ENCODE measurements around the gene TRIM34. TPM values are rescaled to one million over a fixed set of nuclear protein-coding genes. Genes with fewer than 3 reads are reported as not detected.
A peak's percentile ranks its signal among the peaks of the same experiment; 100 is the strongest.
"Not testable (repeated sequence)": the region's sequence is repeated elsewhere in the genome, so short reads cannot be mapped to it uniquely, and the experiment has no call there.

TRIM34 gene
- total and polyA plus RNA-seq, 2 of the 4 experiments (the other 2 are of a cell fraction): 6.1 to 8.6 TPM

GRCh38 chr11:5682890-5683441, 58.2 kb downstream of the TRIM34 start:
- Histone ChIP-seq H3K79me1 (ENCODE audit: low read depth in 1 of 2, low read length in 2 of 2) (peaks cover 28 to 47% of the 10 kb centered on the region in 2 experiments; a peak in 3 of 4 replicates), H3K36me3 (ENCODE audit: control insufficient read depth, insufficient read depth, low read length) (peaks cover 18% of the 10 kb centered on the region)
- H2BK15ac ChIP-seq (ENCODE audit: low read depth, low read length); H4K20me1 ChIP-seq (ENCODE audit: insufficient read depth, low read length); H3K9me1 ChIP-seq (ENCODE audit: insufficient read depth, low read length); H3K27me3 ChIP-seq (ENCODE audit: control insufficient read depth, insufficient read depth, low read length); H4K8ac ChIP-seq (ENCODE audit: low read depth in 2 of 2, low read length in 2 of 2); H3K4me2 ChIP-seq (ENCODE audit: low read depth, low read length); H4K91ac ChIP-seq (ENCODE audit: insufficient read depth, low read depth, low read length); H4K5ac ChIP-seq (ENCODE audit: low read depth, low read length); H3K56ac ChIP-seq (ENCODE audit: extremely low read depth, insufficient read depth, low read length); H3K23ac ChIP-seq (ENCODE audit: low read depth, low read length); ATAC-seq (ENCODE audit: low read depth); H2BK20ac ChIP-seq (ENCODE audit: low read depth, low read length); DNase-seq; H3K18ac ChIP-seq (ENCODE audit: low read depth, low read length); H3K9ac ChIP-seq (ENCODE audit: low read depth, low read length); H2AK5ac ChIP-seq (ENCODE audit: low read depth, low read length); dilution Hi-C loops (cut with HindIII; ENCODE audit: low sequenced_read_pairs, unreplicated experiment); H3K27ac ChIP-seq (ENCODE audit: insufficient read depth, low read length); H3K9me3 ChIP-seq (ENCODE audit: control insufficient read depth, insufficient read depth, low read length); H3K14ac ChIP-seq (replicated peaks; ENCODE audit: low read depth, low read length); H3K4ac ChIP-seq (ENCODE audit: low read depth, low read length); H2BK5ac ChIP-seq (ENCODE audit: low read depth, low read length, poor library complexity, severe bottlenecking); H3K4me1 ChIP-seq (ENCODE audit: control insufficient read depth, insufficient read depth, low read length); H2AK9ac ChIP-seq (replicated peaks; ENCODE audit: low read depth, low read length, poor library complexity); H3K4me3 ChIP-seq (ENCODE audit: insufficient read depth, low read depth, low read length); H2AFZ ChIP-seq (replicated peaks; ENCODE audit: low read length, poor library complexity); BruUV-seq (replicated peaks); H2BK120ac ChIP-seq (ENCODE audit: low read depth, low read length): not testable (repeated sequence)
- ChIA-PET CTCF (interaction anchor here (0.7 kb wide), 1 partner anchor 56 kb away, joined by 3 read pairs; no protein-coding TSS in a partner anchor), POLR2A (ENCODE audit: unreplicated experiment) (interaction anchor here (0.6 kb wide), 1 partner anchor 395 kb away, joined by 4 read pairs; no protein-coding TSS in a partner anchor)
- in situ Hi-C loops (cut with MboI; ENCODE audit: low sequenced_read_pairs): loop anchor here (25.0 kb wide), 1 partner anchor 679 kb away; no protein-coding TSS in a partner anchor
- intact Hi-C loops (cut with micrococcal nuclease): loop anchor here (10.0 kb wide), 1 partner anchor 318 kb away; no protein-coding TSS in a partner anchor
- 94% methylated on average over 16 of the region's 33 CpGs; no CpG with 5 or more reads in 1 of the 2 experiments for WGBS, 2 experiments (ENCODE audit: extremely low coverage in 2 of 2, insufficient read length in 1 of 2)

GRCh38 chr11:5683620-5684019, 58.8 kb downstream of the TRIM34 start:
- no CpG with 5 or more reads among the region's 7 CpGs for WGBS, 2 experiments (ENCODE audit: extremely low coverage in 2 of 2, insufficient read length in 1 of 2)
- peaks cover 26 to 44% of the 10 kb centered on the region in 2 experiments; a peak in 3 of 4 replicates for H3K79me1 ChIP-seq (ENCODE audit: low read depth in 1 of 2, low read length in 2 of 2)
- H3K56ac ChIP-seq (ENCODE audit: extremely low read depth, insufficient read depth, low read length); H4K5ac ChIP-seq (ENCODE audit: low read depth, low read length); H3K14ac ChIP-seq (replicated peaks; ENCODE audit: low read depth, low read length); H3K4ac ChIP-seq (ENCODE audit: low read depth, low read length); ATAC-seq (ENCODE audit: low read depth); H2AK5ac ChIP-seq (ENCODE audit: low read depth, low read length); BruUV-seq (replicated peaks); H2AK9ac ChIP-seq (replicated peaks; ENCODE audit: low read depth, low read length, poor library complexity); H3K18ac ChIP-seq (ENCODE audit: low read depth, low read length); DNase-seq; H3K9me1 ChIP-seq (ENCODE audit: insufficient read depth, low read length); H4K8ac ChIP-seq (ENCODE audit: low read depth in 2 of 2, low read length in 2 of 2); H4K91ac ChIP-seq (ENCODE audit: insufficient read depth, low read depth, low read length); H2BK5ac ChIP-seq (ENCODE audit: low read depth, low read length, poor library complexity, severe bottlenecking); H4K20me1 ChIP-seq (ENCODE audit: insufficient read depth, low read length); H3K27ac ChIP-seq (ENCODE audit: insufficient read depth, low read length); H2BK15ac ChIP-seq (ENCODE audit: low read depth, low read length); H2BK120ac ChIP-seq (ENCODE audit: low read depth, low read length); H3K23ac ChIP-seq (ENCODE audit: low read depth, low read length); H2BK20ac ChIP-seq (ENCODE audit: low read depth, low read length); H3K4me1 ChIP-seq (ENCODE audit: control insufficient read depth, insufficient read depth, low read length); H3K27me3 ChIP-seq (ENCODE audit: control insufficient read depth, insufficient read depth, low read length); H2AFZ ChIP-seq (replicated peaks; ENCODE audit: low read length, poor library complexity); H3K9ac ChIP-seq (ENCODE audit: low read depth, low read length); H3K9me3 ChIP-seq (ENCODE audit: control insufficient read depth, insufficient read depth, low read length); dilution Hi-C loops (cut with HindIII; ENCODE audit: low sequenced_read_pairs, unreplicated experiment): not testable (repeated sequence)
- CTCF ChIA-PET: interaction anchor here (0.6 to 0.7 kb wide), 3 partner anchors 10 to 898 kb away, joined by 3 read pairs; no protein-coding TSS in a partner anchor
- in situ Hi-C loops (cut with MboI; ENCODE audit: low sequenced_read_pairs): loop anchor here (25.0 kb wide), 1 partner anchor 679 kb away; no protein-coding TSS in a partner anchor
- peaks cover 11% of the 10 kb centered on the region for H3K36me3 ChIP-seq (ENCODE audit: control insufficient read depth, insufficient read depth, low read length)
- peak overlapping the region; percentile 56 for H3K4me3 ChIP-seq (ENCODE audit: insufficient read depth, low read depth, low read length)
- POLR2A ChIA-PET (ENCODE audit: unreplicated experiment): interaction anchor here (0.6 kb wide), 1 partner anchor 396 kb away, joined by 4 read pairs; no protein-coding TSS in a partner anchor
- peak overlapping the region; percentile 62; the same call in 1 of the 2 replicates for H3K4me2 ChIP-seq (ENCODE audit: low read depth, low read length)
- intact Hi-C loops (cut with micrococcal nuclease): loop anchor here (1.0 to 10.0 kb wide), 5 partner anchors 62 to 319 kb away; partner anchors contain the start of gene OR52N2
